Suprapubic skin (tissue), 4 donors: ENCODE data around the gene USP43.
"Not testable (repeated sequence)": the region's sequence is repeated elsewhere in the genome, so short reads cannot be mapped to it uniquely, and the experiment has no call there.

Experiments
- CTCF ChIP-seq, 2 donors: fragments of 200-600 bp in 1 of 2; fragments of 450-650 bp in 1 of 2; sonication (generic) in 1 of 2; IDR thresholded peaks; one replicate each; pipeline ENCODE4 v1.5.1; 2016 to 2019; ENCODE audit warnings: antibody characterized with exemption in 2 of 2, mild to moderate bottlenecking in 1 of 2, moderate library complexity in 1 of 2
- EP300 ChIP-seq: sonication (generic); formaldehyde crosslinking; IDR thresholded peaks from one replicate; pipeline ENCODE4 v1.6.1; 2017; ENCODE audit warnings: antibody characterized with exemption
- POLR2A ChIP-seq, 2 donors: fragments of 450-650 bp; IDR thresholded peaks; one replicate each; pipeline ENCODE4 v1.6.1; 2017; ENCODE audit warnings: antibody characterized with exemption in 2 of 2, mild to moderate bottlenecking in 2 of 2, moderate library complexity in 2 of 2
- POLR2AphosphoS5 ChIP-seq, 3 donors: sonication (generic); formaldehyde crosslinking; IDR thresholded peaks; one replicate each; pipeline ENCODE4 v1.6.1; 2017; ENCODE audit warnings: antibody characterized with exemption in 3 of 3

DNA sequence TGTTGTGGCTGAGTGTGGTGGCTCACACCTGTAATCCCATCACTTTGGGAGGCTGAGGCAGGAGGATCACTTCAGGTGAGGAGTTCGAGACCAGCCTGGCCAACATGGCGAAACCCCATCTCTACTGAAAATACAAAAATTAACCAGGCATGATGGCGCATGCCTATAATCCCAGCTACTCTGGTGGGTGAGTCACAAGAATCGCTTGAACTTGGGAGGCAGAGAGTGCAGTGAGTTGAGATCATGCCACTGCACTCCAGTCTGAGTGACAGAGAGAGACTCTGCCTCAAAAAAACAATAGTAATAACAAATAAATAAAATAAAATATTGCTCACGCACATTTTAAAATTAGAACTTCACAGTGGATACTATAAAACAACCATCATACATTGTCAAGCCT is 38.3 kb upstream of the USP43 start:
- not testable (repeated sequence) for TF ChIP-seq CTCF (IDR thresholded peaks at IDR 0.05); EP300; POLR2A (IDR thresholded peaks at IDR 0.05); POLR2AphosphoS5 (IDR thresholded peaks at IDR 0.05)
